Measurements from ENCODE around the gene RAPGEF6.

DNA sequence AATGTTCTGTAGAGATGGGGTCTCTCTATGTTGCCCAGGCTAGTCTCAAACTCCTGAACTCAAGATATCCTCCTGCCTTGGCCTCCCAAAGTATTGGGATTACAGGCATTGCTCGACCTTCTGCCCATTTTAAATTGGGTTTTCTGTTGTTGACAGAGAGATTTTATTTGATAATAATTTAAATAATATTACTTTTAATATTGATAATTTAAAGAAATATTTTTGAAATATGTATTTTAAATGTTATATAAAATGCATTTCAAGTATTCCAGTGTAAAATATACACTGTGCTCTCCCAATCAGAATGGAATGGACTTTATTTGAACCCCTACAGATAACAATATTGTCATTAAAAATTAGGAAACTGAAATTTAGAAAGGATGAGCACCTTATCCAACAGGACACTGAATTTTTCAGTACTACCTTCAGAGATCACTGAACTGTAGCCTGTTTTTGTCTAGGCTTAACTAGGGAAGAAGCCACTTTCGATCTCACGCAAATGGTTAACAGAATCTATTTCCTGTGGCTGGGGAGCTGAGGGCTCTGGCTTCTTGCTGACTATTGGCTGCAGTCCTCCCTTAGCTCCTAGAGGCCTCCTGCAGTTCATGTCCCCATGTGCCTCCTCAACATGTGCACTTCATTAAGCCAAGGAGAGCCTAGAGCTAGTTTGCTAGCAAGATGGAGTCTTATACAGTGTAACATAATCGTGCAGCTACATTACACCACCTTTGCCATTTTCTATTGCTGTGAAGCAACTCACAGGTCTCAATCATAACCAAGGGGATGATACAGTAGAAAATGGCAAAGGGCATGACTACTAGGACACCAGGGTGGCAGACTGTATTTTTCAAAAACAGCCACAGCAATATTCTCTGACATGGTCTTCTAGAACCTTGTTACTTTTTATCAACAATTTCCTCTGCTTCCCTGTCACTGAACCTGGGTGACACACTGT lies 221.1 kb downstream of the RAPGEF6 start:
- TF ChIP-seq, protein P1, sequence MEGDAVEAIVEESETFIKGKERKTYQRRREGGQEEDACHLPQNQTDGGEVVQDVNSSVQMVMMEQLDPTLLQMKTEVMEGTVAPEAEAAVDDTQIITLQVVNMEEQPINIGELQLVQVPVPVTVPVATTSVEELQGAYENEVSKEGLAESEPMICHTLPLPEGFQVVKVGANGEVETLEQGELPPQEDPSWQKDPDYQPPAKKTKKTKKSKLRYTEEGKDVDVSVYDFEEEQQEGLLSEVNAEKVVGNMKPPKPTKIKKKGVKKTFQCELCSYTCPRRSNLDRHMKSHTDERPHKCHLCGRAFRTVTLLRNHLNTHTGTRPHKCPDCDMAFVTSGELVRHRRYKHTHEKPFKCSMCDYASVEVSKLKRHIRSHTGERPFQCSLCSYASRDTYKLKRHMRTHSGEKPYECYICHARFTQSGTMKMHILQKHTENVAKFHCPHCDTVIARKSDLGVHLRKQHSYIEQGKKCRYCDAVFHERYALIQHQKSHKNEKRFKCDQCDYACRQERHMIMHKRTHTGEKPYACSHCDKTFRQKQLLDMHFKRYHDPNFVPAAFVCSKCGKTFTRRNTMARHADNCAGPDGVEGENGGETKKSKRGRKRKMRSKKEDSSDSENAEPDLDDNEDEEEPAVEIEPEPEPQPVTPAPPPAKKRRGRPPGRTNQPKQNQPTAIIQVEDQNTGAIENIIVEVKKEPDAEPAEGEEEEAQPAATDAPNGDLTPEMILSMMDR (IDR thresholded peaks at IDR 0.05) = no peak
- no peak for TF ChIP-seq POLR2A (IDR thresholded peaks at IDR 0.05)
